Vagina (tissue), 2 donors: ENCODE measurements around the gene HPN. TPM values are rescaled to one million over a fixed set of nuclear protein-coding genes. Genes with fewer than 3 reads are reported as not detected.
A peak's percentile ranks its signal among the peaks of the same experiment; 100 is the strongest.

Source experiments
- DNase-seq, 2 donors: peaks; one replicate each; pipeline ENCODE4 v3.0.0-alpha.2; 2017; ENCODE audit errors: extremely low spot score in 2 of 2
- H3K27ac ChIP-seq: fragments of 200-600 bp; sonication (generic); one replicate; pipeline ENCODE4 v1.5.1; 2019
- H3K27me3 ChIP-seq: fragments of 200-600 bp; sonication (generic); one replicate; pipeline ENCODE4 v1.5.1; 2019
- H3K36me3 ChIP-seq, 2 donors: fragments of 200-600 bp; sonication (generic); one replicate each; pipeline ENCODE4 v1.5.1; 2017 to 2019
- H3K4me1 ChIP-seq: fragments of 200-600 bp; sonication (generic); one replicate; pipeline ENCODE4 v1.5.1; 2019
- H3K4me3 ChIP-seq, 2 donors: fragments of 200-600 bp; sonication (generic); 1 replicate in 1 of 2; 2 replicates in 1 of 2; pipeline ENCODE4 v1.5.1; 2016 to 2019
- H3K9me3 ChIP-seq: fragments of 200-600 bp; sonication (generic); one replicate; pipeline ENCODE4 v1.5.1; 2019
- CTCF ChIP-seq, 3 experiments: fragments of 450-650 bp in 2 of 3; fragments of 200-600 bp in 1 of 3; sonication (generic) in 1 of 3; IDR thresholded peaks; one replicate each; pipeline ENCODE4 v1.5.1; 2017 to 2019; ENCODE audit warnings: antibody characterized with exemption in 3 of 3, mild to moderate bottlenecking in 2 of 3, moderate library complexity in 2 of 3
- POLR2A ChIP-seq, 2 donors: fragments of 450-650 bp; IDR thresholded peaks; one replicate each; pipeline ENCODE4 v1.6.1; 2017; ENCODE audit warnings: antibody characterized with exemption in 2 of 2, mild to moderate bottlenecking in 2 of 2, moderate library complexity in 2 of 2
- POLR2AphosphoS5 ChIP-seq, 2 donors: sonication (generic); formaldehyde crosslinking; IDR thresholded peaks; one replicate each; pipeline ENCODE4 v1.9.0; 2017; ENCODE audit warnings: antibody characterized with exemption in 2 of 2, mild to moderate bottlenecking in 2 of 2, low read depth in 1 of 2; ENCODE audit not compliant: insufficient read depth in 1 of 2
- intact Hi-C: fragments of 100-400 bp; cut with DNase I; formaldehyde crosslinking; loops from one replicate; pipeline ENCODE4 v1.15.1; 2023
- total RNA-seq: library from RNA; depleted of rRNA; stranded (reverse); fragments of >200 nt; gene quantifications from one replicate; pipeline ENCODE4 v1.2.3, GENCODE V29; 2016

HPN gene
- total RNA-seq, 1 donor from 2014 or later = not detected

- TF ChIP-seq POLR2AphosphoS5 (IDR thresholded peaks at IDR 0.05; ENCODE audit: insufficient read depth in 1 of 2, low read depth in 1 of 2) (no peak), CTCF (IDR thresholded peaks at IDR 0.05) (no peak), POLR2A (IDR thresholded peaks at IDR 0.05) (no peak)
- Histone ChIP-seq H3K27ac (no peak overlapping the region), H3K27me3 (no peaks in the 10 kb centered on the region), H3K4me1 (no peaks in the 10 kb centered on the region), H3K36me3 (no peaks in the 10 kb centered on the region), H3K9me3 (no peaks in the 10 kb centered on the region), H3K4me3 (no peak overlapping the region)
- DNase-seq = no peak
- intact Hi-C loops = no loop called here
These were observed 64.1 kb downstream of the HPN start for GRCh38 chr19:35105411-35106290.

DNA sequence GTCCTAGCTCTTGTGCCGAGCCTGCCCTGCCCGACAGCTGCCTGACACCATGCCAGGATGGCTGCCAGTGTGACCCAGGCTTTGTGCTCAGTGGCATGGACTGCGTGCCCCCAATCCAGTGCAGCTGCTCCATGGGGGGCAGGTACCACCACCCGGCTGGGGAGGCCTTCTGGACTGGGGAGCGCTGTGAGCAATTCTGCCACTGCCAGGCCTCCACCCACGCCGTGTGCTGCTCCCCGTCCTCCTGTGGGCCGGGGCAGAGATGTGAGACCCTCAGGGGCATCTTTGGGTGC, 64.7 kb downstream of the HPN start:
- Histone ChIP-seq H3K27me3 (no peaks in the 10 kb centered on the region), H3K9me3 (no peaks in the 10 kb centered on the region), H3K4me1 (no peaks in the 10 kb centered on the region), H3K4me3 (no peak overlapping the region), H3K36me3 (no peaks in the 10 kb centered on the region), H3K27ac (no peak overlapping the region)
- intact Hi-C loops = no loop called here
- TF ChIP-seq CTCF (IDR thresholded peaks at IDR 0.05) = no peak
- no peak for TF ChIP-seq POLR2AphosphoS5 (IDR thresholded peaks at IDR 0.05; ENCODE audit: insufficient read depth in 1 of 2, low read depth in 1 of 2)
- TF ChIP-seq POLR2A (IDR thresholded peaks at IDR 0.05) = no peak
- DNase-seq = no peak

DNA sequence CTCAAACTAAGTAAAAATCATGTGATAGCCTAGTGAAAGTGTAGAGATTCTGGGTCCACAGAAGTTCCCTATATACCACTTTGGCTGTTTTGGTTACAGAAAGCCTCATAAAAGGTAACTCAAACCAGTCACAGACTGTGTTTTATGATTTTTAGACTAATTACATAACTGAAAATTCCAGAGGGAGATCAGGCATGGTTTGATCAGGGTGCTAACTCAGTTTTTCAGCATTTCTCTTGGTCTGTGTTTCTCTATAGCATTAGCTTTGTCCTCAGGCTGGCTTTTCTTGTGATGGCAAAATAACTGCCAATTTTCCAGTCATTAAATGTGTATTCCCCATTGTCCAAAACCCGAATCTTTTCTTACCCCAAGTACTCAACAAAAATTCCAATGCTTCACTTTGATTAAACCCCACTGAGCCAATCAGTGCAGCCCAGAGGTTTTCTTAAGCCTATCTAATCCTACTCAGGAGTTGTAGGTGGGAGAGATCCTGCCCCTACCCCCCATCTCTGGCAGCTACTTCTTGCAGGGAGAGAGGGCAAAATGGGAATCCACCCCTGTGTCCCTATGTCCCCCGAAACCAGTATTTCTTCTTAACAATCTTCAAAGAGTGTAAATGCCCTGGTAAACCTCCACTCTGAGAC, 65.5 kb downstream of the HPN start:
- intact Hi-C loops = no loop called here
- Histone ChIP-seq H3K4me3 (no peak overlapping the region), H3K27me3 (no peaks in the 10 kb centered on the region), H3K4me1 (no peaks in the 10 kb centered on the region), H3K27ac (peak overlapping the region; percentile 35), H3K9me3 (no peaks in the 10 kb centered on the region), H3K36me3 (no peaks in the 10 kb centered on the region)
- DNase-seq = no peak
- no peak for TF ChIP-seq POLR2AphosphoS5 (IDR thresholded peaks at IDR 0.05; ENCODE audit: insufficient read depth in 1 of 2, low read depth in 1 of 2)
- no peak for TF ChIP-seq POLR2A (IDR thresholded peaks at IDR 0.05)
- TF ChIP-seq CTCF (IDR thresholded peaks at IDR 0.05) = no peak

DNA sequence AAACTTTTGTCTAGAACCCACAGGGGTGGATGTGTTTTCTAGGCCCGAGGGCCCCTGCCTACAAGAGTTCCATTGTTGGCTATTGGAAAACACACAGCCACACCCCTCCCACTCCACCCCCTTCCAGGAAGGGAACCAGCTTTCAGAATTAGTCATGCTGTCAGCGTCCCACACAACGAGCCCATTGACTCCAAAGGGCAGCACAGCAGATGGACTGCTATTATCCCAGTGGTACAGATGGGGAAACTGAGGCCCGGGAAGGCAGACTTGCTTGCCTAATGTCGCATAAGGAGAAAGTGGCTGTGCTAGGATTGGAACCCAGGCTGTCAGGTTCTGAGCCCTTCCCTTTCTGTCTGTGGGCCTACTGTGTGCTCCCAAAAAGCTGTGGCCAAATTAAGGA, 66.0 kb downstream of the HPN start:
- DNase-seq = no peak
- no peaks in the 10 kb centered on the region for H3K36me3 ChIP-seq
- H3K27ac ChIP-seq = peak overlapping the region; percentile 35
- H3K27me3 ChIP-seq = no peaks in the 10 kb centered on the region
- H3K4me3 ChIP-seq = no peak overlapping the region
- H3K9me3 ChIP-seq = no peaks in the 10 kb centered on the region
- intact Hi-C loops = no loop called here
- TF ChIP-seq POLR2A (IDR thresholded peaks at IDR 0.05) (no peak), POLR2AphosphoS5 (IDR thresholded peaks at IDR 0.05; ENCODE audit: insufficient read depth in 1 of 2, low read depth in 1 of 2) (peak in 1 of 2 donors; percentile 48)
- no peaks in the 10 kb centered on the region for H3K4me1 ChIP-seq

DNA sequence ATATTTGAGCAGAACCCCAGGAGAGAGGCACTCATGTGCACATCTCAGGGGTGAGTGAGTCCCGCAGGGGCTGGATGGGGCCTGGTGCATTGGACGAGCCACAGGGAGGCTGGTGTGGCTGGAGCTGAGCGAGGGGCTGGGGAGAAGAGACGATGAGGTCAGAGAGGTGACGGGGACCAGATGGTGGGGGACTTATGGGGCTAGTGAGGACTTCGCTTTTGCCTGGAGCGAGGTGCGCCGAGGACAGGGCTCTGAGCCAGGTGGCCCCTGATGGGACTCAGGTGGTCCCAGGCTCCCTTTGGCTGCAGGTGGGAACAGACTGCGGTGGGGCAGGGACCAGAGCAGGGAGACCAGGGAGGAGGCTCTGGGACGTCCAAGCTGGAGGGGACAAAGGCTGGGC, 67.2 kb downstream of the HPN start:
- Histone ChIP-seq H3K36me3 (no peaks in the 10 kb centered on the region), H3K9me3 (no peaks in the 10 kb centered on the region), H3K27ac (peak overlapping the region; percentile 41), H3K4me3 (no peak overlapping the region), H3K27me3 (no peaks in the 10 kb centered on the region), H3K4me1 (no peaks in the 10 kb centered on the region)
- intact Hi-C loops = no loop called here
- DNase-seq = no peak
- TF ChIP-seq POLR2AphosphoS5 (IDR thresholded peaks at IDR 0.05; ENCODE audit: insufficient read depth in 1 of 2, low read depth in 1 of 2) (no peak), POLR2A (IDR thresholded peaks at IDR 0.05) (no peak), CTCF (IDR thresholded peaks at IDR 0.05) (no peak)
